Measurements from ENCODE around the gene BACH2.
"Not testable (repeated sequence)": the region's sequence is repeated elsewhere in the genome, so short reads cannot be mapped to it uniquely, and the experiment has no call there.

Gene BACH2

DNA sequence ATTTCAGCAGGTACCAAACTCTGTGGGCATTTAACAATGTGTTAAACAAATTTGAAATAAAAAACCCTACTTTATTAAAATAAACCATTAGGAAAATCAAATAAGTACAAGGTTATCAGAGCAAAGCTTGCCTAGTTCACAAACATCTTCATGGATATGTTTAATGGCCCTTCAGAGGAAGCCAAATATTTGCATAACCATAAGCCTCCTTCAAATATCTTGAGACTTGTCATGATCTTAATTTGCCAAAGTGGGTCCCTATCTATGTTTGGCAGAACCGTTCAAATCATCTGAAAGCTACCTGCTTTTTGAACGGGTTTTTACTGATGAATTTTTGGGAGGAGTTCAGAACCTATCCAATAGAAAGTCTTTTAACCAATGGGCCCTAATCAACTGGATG, 176.3 kb downstream of the BACH2 start:
- DNase-seq: no peak

GRCh38 chr6:90119618-90120017, 177.0 kb downstream of the BACH2 start:
- DNase-seq: no peak

DNA sequence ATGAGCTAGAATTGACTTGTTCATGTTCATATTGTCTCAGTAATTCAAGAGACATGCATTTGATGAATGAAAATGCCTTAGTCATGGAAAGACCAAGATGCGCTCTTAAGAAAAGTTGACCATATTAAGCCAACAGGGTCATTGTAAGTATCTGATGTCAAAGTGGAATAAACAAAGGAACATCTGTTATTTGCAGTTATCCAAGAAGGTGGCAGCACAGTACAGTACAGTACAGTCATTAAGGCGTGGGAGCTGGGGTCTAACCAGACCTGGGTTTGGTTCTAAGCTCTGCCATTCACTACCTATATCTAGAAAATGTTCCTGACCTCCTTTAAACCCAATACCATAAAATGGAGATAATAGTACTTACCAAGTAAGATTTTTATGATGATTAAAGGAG, 178.1 kb downstream of the BACH2 start:
- DNase-seq: no peak

DNA sequence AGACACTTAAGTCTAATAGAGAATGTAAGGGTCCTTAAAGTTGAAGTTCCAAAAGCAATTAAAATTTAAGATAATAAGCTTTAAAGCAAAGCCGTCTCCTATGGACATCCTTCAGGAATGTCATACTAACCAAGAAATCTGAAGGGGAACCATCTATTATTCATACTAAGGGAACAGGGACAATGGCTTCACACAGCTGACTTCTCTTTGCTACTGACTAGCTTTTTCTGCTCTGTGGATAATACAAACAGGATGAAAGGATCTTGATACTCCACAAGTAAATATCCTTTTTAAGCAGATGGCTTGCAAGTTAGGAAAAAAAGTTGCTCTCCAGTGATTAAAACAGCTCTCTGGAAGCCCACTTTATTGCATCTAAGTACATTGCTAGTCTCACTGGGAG, 178.6 kb downstream of the BACH2 start:
- no peak for DNase-seq

DNA sequence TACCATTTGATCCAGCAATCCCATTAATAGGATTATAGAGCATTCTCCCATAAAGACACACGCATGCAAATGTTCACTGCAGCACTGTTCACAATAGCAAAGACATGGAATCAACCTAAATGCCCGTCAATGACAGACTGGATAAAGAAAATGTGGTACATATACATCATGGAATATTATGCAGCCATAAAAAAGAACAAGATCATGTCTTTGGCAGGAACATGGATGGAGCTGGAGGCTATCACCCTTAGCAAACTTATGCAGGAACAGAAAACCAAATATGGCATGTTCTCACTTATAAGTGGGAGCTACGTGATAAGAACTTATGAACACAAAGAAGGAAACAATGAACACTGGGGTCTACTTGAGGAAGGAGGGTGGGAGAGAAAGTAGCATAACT, 180.5 kb downstream of the BACH2 start:
- not testable (repeated sequence) for DNase-seq

DNA sequence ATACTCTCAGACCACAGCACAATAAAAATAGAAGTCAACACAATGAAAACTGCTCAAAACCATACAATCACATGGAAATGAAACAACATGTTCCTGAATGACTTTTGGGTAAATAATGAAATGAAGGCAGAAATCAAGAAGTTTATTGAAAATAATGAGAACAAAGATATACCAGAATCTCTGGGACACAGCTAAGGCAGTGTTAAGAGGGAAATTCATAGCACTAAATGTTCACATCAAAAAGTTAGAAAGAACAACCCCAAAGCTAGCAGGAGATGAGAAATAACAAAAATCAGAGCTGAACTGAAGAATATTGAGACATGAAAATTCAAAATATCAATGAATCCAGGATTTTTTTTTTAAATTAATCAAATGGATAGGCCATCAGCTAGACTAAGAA, 183.3 kb downstream of the BACH2 start:
- no peak for DNase-seq

DNA sequence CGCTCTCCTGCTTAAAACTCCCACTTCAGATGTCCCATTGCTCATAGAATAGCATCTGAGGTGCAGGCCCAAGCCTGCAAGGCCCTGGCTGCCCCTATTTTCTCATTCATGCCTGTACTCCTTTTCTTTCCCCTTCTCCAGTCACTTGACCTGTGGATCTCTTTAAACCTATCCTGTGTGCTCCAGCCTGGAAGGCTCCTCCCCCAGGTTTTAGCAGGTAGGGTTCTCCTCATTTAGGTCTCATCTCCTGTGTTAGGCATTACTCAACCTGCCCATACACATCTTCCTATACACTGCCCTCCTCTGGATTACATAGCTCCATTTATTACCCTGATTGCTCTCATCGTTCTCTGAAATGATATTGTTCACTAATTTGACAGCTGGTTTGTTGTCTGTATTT, 185.3 kb downstream of the BACH2 start:
- no peak for DNase-seq

- peak in 1 of 2 experiments; percentile 24 for DNase-seq
These were observed 185.7 kb downstream of the BACH2 start for GRCh38 chr6:90110971-90111370.

- DNase-seq: no peak
These were observed 187.5 kb downstream of the BACH2 start for GRCh38 chr6:90109141-90109540.

- DNase-seq: peak; percentile 14 to 29
These were observed 188.8 kb downstream of the BACH2 start for GRCh38 chr6:90107771-90108282.

DNA sequence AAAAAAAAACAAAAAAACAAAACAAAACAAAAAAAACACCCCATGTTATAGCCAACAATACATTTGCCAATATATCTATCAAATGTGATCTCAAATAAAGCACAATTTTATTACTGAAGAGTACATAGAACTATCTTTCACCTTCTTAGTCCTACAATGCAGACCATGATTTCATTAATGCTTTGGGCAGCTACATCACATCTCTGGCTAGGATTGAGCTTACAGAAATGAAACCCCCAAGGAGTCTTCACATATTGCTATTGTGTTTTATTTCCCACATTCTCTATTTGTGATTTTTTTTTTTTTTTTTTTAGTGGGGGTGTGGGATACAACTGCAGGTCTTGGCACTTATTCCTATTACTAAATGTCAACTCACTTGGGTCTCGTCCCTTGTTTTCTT, 189.3 kb downstream of the BACH2 start:
- DNase-seq: no peak

GRCh38 chr6:90106449-90106848, 190.2 kb downstream of the BACH2 start:
- no peak for DNase-seq

DNA sequence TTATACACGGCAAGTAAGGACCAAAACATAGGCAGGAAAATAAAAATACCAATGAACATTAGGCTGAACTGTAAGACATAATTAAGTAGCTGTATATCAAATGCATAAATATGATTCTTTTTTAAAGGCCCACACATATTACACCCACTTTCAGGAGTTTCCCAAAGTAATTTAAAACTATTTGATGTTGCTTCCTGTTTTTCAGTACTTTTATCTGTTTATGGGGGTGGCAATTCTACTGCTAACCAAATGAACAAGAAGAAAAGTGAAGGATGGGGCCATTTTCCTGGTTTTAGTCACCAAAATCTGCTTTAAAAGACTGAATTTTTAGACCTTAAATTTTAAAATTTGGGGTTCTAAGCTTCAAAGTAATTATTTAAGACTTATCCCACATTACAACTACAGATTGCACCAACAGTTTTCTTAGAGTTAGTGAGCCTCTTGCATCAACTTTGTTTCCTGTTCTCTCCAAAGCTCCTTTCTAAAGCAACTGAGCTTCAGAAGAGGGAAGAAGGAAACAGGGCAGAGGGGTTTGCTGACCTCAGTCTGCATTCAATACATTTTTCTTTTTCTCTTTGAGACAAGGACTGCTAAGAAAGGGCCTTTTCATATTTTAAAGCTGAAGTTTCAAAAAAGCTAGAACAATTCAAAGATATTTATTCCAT, 191.0 kb downstream of the BACH2 start:
- DNase-seq: no peak

- no peak for DNase-seq
These were observed 193.4 kb downstream of the BACH2 start for GRCh38 chr6:90103056-90103800.

DNA sequence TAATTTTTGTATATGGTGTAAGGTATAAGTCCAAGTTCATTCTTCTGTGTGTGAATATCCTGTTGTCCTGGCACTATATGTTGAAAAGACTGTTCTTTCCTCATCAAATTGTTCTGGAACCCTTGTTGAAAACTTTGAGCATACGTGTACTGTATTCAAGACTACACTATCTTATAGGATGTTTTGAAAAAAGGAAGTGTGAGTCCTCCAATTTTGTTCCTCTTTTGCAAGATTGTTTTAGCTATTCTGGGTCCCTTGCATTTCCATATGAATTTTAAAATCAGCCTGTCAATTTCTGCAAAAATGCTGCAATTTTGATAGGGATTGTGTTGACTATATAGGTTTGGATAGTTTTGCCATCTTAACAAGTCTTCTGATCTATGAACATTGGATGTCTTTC, 195.2 kb downstream of the BACH2 start:
- no peak for DNase-seq

- DNase-seq: no peak
These were observed 196.5 kb downstream of the BACH2 start for GRCh38 chr6:90100059-90100665.

- DNase-seq: no peak
These were observed 198.0 kb downstream of the BACH2 start for GRCh38 chr6:90098627-90099026.

GRCh38 chr6:90098001-90098531, 198.6 kb downstream of the BACH2 start:
- DNase-seq: no peak

- DNase-seq: no peak
These were observed 199.3 kb downstream of the BACH2 start for GRCh38 chr6:90097356-90097755.

GRCh38 chr6:90096818-90097217, 199.8 kb downstream of the BACH2 start:
- DNase-seq: no peak

DNA sequence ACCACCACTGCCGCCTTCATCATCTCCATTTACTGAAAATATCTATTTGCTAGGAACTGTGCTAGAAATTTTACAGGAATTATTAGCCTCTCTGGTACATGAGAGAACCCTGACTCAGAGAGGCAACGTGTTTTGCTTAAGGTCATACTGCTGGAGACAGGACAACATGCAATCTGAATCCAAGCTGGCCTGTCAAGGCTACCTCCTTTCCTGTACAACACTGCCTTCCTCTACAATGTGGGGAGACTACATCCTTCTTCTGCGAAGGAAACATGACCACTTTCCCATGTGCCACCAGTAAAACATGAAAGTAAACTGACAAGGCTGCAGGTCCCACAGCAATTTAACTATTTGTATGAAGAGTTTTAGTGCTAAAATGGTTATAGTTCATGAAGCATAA, 200.9 kb downstream of the BACH2 start:
- no peak for DNase-seq

DNA sequence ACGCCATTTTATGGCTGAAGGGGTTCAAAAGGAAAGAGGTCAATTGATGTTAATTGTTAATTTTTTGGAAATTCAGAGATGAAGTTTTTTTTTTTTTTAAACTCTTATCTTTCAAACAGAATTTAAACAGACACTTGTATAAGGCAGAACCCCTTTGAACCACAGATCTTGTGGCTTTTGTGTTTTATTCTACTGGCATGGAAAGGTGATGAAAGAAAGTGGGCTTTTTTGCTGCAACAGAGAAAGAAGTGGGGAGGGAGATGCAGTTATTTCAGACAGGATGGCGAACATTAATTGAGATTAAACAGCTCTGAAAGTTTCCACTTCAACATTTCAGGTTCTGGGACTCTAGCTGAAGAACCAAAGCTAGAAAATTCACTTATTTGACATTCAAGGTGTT, 201.5 kb downstream of the BACH2 start:
- no peak for DNase-seq

DNA sequence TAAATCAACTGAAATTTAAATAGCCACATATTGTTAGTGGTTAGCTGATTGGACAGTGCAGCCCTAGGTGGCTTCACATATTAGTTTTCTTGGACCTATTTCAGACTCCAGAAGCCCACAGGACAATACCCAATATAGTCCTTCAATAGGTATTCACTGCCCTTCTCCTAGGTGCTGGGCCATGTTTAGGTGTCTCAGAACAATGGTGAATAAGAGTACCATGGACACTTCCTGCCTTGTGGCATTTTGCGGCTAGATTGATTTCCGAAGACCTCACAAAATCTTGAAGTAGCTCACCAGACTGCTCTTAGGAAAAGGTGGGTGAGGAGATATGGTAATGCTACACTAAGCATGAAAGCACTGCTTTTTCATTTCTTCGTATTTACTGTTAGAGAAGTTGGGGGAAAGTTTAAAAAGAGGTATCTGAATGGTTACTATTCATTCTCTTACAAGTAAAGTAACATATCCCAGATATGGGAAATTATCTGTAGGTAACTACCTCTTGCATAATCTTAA, 203.0 kb downstream of the BACH2 start:
- no peak for DNase-seq

- DNase-seq: no peak
These were observed 205.8 kb downstream of the BACH2 start for GRCh38 chr6:90090866-90091265.
